ENCODE data around the gene WSB1. TPM values are rescaled to one million over a fixed set of nuclear protein-coding genes. Genes with fewer than 3 reads are reported as not detected.
A peak's percentile ranks its signal among the peaks of the same experiment; 100 is the strongest.

The WSB1 gene
- total RNA-seq, 4 donors from 2014 or later: 33.1 to 105 (median 55.6) TPM

- TF ChIP-seq POLR2A (IDR thresholded peaks at IDR 0.05) (no peak), CTCF (IDR thresholded peaks at IDR 0.05) (no peak)
- 35% methylated on average over 6 of the region's 6 CpGs for WGBS, 2 donors
- intact Hi-C loops (cut with DNase I; ENCODE audit: low total_unique reads): no loop called here
- no peak overlapping the region for H3K4me3 ChIP-seq (ENCODE audit: low read depth, poor library complexity, severe bottlenecking)
- no peak for DNase-seq (ENCODE audit: low spot score in 2 of 2)
Observed at GRCh38 chr17:27315322-27315721, 21.4 kb downstream of the WSB1 start.

- 88 to 90% methylated on average over 7 of the region's 7 CpGs for WGBS, 2 donors
- no peak overlapping the region for H3K4me3 ChIP-seq (ENCODE audit: low read depth, poor library complexity, severe bottlenecking)
- intact Hi-C loops (cut with DNase I; ENCODE audit: low total_unique reads): no loop called here
- TF ChIP-seq POLR2A (IDR thresholded peaks at IDR 0.05) (no peak), CTCF (IDR thresholded peaks at IDR 0.05) (no peak)
- DNase-seq (ENCODE audit: low spot score in 2 of 2): no peak
Observed at GRCh38 chr17:27315796-27316465, 22.0 kb downstream of the WSB1 start.

- DNase-seq (ENCODE audit: low spot score in 2 of 2): no peak
- TF ChIP-seq CTCF (IDR thresholded peaks at IDR 0.05): no peak
- TF ChIP-seq POLR2A (IDR thresholded peaks at IDR 0.05): no peak
- 74 to 77% methylated on average over 4 of the region's 4 CpGs for WGBS, 2 donors
- H3K4me3 ChIP-seq (ENCODE audit: low read depth, poor library complexity, severe bottlenecking): no peak overlapping the region
- intact Hi-C loops (cut with DNase I; ENCODE audit: low total_unique reads): no loop called here
Observed at GRCh38 chr17:27318228-27318627, 24.3 kb downstream of the WSB1 start.

GRCh38 chr17:27318633-27319032, 24.7 kb downstream of the WSB1 start:
- 73 to 87% methylated on average over 6 of the region's 6 CpGs for WGBS, 2 donors

GRCh38 chr17:27319541-27320221, 25.8 kb downstream of the WSB1 start:
- no peak overlapping the region for H3K4me3 ChIP-seq (ENCODE audit: low read depth, poor library complexity, severe bottlenecking)
- 10 to 15% methylated on average over 2 to 4 of the region's 4 CpGs for WGBS, 2 donors
- peak; percentile 54 to 92 for DNase-seq (ENCODE audit: low spot score in 2 of 2)
- no peak for TF ChIP-seq POLR2A (IDR thresholded peaks at IDR 0.05)
- no peak for TF ChIP-seq CTCF (IDR thresholded peaks at IDR 0.05)
- intact Hi-C loops (cut with DNase I; ENCODE audit: low total_unique reads): no loop called here

More at GRCh38 chr17:27318633-27319032, 24.7 kb downstream of the WSB1 start:
- intact Hi-C loops (cut with DNase I; ENCODE audit: low total_unique reads): no loop called here
- TF ChIP-seq CTCF (IDR thresholded peaks at IDR 0.05): no peak
- TF ChIP-seq POLR2A (IDR thresholded peaks at IDR 0.05): no peak
- H3K4me3 ChIP-seq (ENCODE audit: low read depth, poor library complexity, severe bottlenecking): no peak overlapping the region
- DNase-seq (ENCODE audit: low spot score in 2 of 2): no peak

Measured in lower leg skin (tissue), 4 donors.